ENCODE results near the gene GPC6. TPM values are rescaled to one million over a fixed set of nuclear protein-coding genes. Genes with fewer than 3 reads are reported as not detected.

GPC6 gene
- total RNA-seq, 1 experiment from 2014 or later: 0.22 TPM

GRCh38 chr13:94079876-94080275 is 853.3 kb downstream of the GPC6 start (continued):
- TF ChIP-seq TCF7L2 (IDR thresholded peaks at IDR 0.05; ENCODE audit: borderline replicate concordance, extremely low read depth, insufficient read depth, insufficient read length) (no peak), SP1 (IDR thresholded peaks at IDR 0.05; ENCODE audit: low read depth) (no peak)

DNA sequence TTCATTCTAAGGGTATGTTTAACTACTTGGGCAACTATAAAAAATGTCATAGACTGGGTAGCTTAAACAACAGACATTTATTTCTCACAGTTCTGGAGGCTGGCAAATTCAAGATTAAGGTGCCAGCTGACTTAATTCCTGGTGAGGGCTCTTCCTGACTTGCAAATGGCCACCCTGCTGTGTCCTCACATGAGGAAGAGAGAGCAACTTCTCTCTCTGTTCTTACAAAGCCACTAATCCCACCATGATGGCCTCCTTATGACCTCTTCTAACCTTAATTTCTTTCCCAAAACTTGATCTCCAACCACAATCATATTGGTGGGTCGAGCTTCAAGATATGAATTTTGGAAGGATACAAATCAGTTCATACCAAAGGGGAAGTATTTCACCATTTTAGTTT is 853.9 kb downstream of the GPC6 start:
- BruUV-seq (replicated peaks): no TSS peak
- Histone ChIP-seq H4K20me1 (ENCODE audit: insufficient read depth) (no peaks in the 10 kb centered on the region), H3K9ac (ENCODE audit: low read length) (no peak overlapping the region), H3K27ac (ENCODE audit: low read depth, low read length) (no peak overlapping the region), H3K79me2 (ENCODE audit: insufficient read depth, low read length) (no peaks in the 10 kb centered on the region), H3K9me3 (ENCODE audit: control insufficient read depth in 1 of 2, insufficient read depth in 1 of 2, low read depth in 1 of 2, low read length in 2 of 2) (peaks cover 6 to 24% of the 10 kb centered on the region in 2 experiments; a peak in 3 of 4 replicates), H3K27me3 (ENCODE audit: insufficient read depth, low read length) (no peaks in the 10 kb centered on the region), H3K4me3 (replicated peaks in 1 of 2; ENCODE audit: low read depth in 1 of 2, low read length in 2 of 2) (no peak overlapping the region), H3K4me2 (ENCODE audit: low read length) (no peak overlapping the region), H3K4me1 (ENCODE audit: control insufficient read depth in 1 of 2, insufficient read depth in 2 of 2, low read length in 2 of 2) (no peaks in the 10 kb centered on the region), H3K36me3 (ENCODE audit: control insufficient read depth in 1 of 2, insufficient read depth in 2 of 2, low read length in 2 of 2) (no peaks in the 10 kb centered on the region), H3K9me2 (ENCODE audit: insufficient read depth) (no peaks in the 10 kb centered on the region), H2AFZ (ENCODE audit: low read depth, low read length, poor library complexity, severe bottlenecking) (no peak overlapping the region)
- POLR2A ChIA-PET: no interaction called here
- DNase-seq (ENCODE audit: low read depth, low spot score) (no peak), ATAC-seq (no peak)
- TF ChIP-seq RAD21 (IDR thresholded peaks at IDR 0.05; ENCODE audit: low read depth): no peak
- TF ChIP-seq SRF (IDR thresholded peaks at IDR 0.05; ENCODE audit: low read depth): no peak
- TF ChIP-seq EZH2 (IDR thresholded peaks at IDR 0.05): no peak
- no peak for TF ChIP-seq ZNF274 (IDR thresholded peaks at IDR 0.05; ENCODE audit: low read depth, low read length)
- TF ChIP-seq POLR2AphosphoS5 (IDR thresholded peaks at IDR 0.05; ENCODE audit: low read depth, low read length): no peak
- no peak for TF ChIP-seq ATF3 (IDR thresholded peaks at IDR 0.05)
- no peak for TF ChIP-seq SP1 (IDR thresholded peaks at IDR 0.05; ENCODE audit: low read depth)
- no peak for TF ChIP-seq TCF7L2 (IDR thresholded peaks at IDR 0.05; ENCODE audit: borderline replicate concordance, extremely low read depth, insufficient read depth, insufficient read length)
- TF ChIP-seq EGR1 (IDR thresholded peaks at IDR 0.05; ENCODE audit: low read depth): no peak
- TF ChIP-seq CBX3 (IDR thresholded peaks at IDR 0.05; ENCODE audit: low read depth): no peak
- RAD21 ChIA-PET (ENCODE audit: low non-redundant PET in 1 of 2, low total read pairs in 2 of 2, uncharacterized antibody in 2 of 2, unreplicated experiment in 2 of 2): no interaction called here
- CTCF ChIA-PET: no interaction called here
- intact Hi-C loops (cut with micrococcal nuclease): no loop called here
